ENCODE results near the gene ILKAP. TPM values are rescaled to one million over a fixed set of nuclear protein-coding genes. Genes with fewer than 3 reads are reported as not detected.

ILKAP gene
- total RNA-seq, 1 experiment from 2014 or later: 49.9 TPM

GRCh38 chr2:238233625-238234024 lies 30.1 kb upstream of the ILKAP start:
- ATAC-seq (no peak), DNase-seq (ENCODE audit: low read depth, low spot score) (no peak)
- POLR2A ChIA-PET: no interaction called here
- CTCF ChIA-PET: no interaction called here
- Histone ChIP-seq H3K4me3 (ENCODE audit: low read depth in 2 of 2, low read length in 2 of 2) (no peak overlapping the region), H3K36me3 (ENCODE audit: control insufficient read depth, insufficient read depth, low read length) (no peaks in the 10 kb centered on the region), H3K9me3 (ENCODE audit: control insufficient read depth, insufficient read depth, low read depth, low read length) (no peaks in the 10 kb centered on the region), H3K4me1 (ENCODE audit: control insufficient read depth, insufficient read depth, low read length) (peaks cover 3% of the 10 kb centered on the region; the same call in 1 of the 2 replicates), H3K27ac (ENCODE audit: low read length) (no peak overlapping the region), H3K27me3 (ENCODE audit: control insufficient read depth, insufficient read depth, low read length) (no peaks in the 10 kb centered on the region)
- intact Hi-C loops (cut with micrococcal nuclease; ENCODE audit: unreplicated experiment) (no loop called here), in situ Hi-C loops (cut with HindIII; ENCODE audit: low pct_unique_long_range_greater_than_20kb, low sequenced_read_pairs) (no loop called here)
- TF ChIP-seq TCF7L2 (IDR thresholded peaks at IDR 0.05; ENCODE audit: low read depth, low read length): no peak
- no peak for TF ChIP-seq REST (IDR thresholded peaks at IDR 0.05; ENCODE audit: insufficient read depth in 1 of 2, low read depth in 2 of 2, low read length in 1 of 2)
- TF ChIP-seq CTCF (IDR thresholded peaks at IDR 0.05): no peak
- TF ChIP-seq SIN3A (IDR thresholded peaks at IDR 0.05; ENCODE audit: borderline replicate concordance, insufficient read depth, low read depth, low read length): no peak
- no TSS peak for BruUV-seq (replicated peaks)

- H3K9me3 ChIP-seq (ENCODE audit: control insufficient read depth, insufficient read depth, low read depth, low read length): no peaks in the 10 kb centered on the region
- in situ Hi-C loops (cut with HindIII; ENCODE audit: low pct_unique_long_range_greater_than_20kb, low sequenced_read_pairs) (no loop called here), intact Hi-C loops (cut with micrococcal nuclease; ENCODE audit: unreplicated experiment) (no loop called here)
- H3K4me1 ChIP-seq (ENCODE audit: control insufficient read depth, insufficient read depth, low read length): peaks cover 3% of the 10 kb centered on the region; the same call in 1 of the 2 replicates
- no TSS peak for BruUV-seq (replicated peaks)
- no peaks in the 10 kb centered on the region for H3K27me3 ChIP-seq (ENCODE audit: control insufficient read depth, insufficient read depth, low read length)
- ChIA-PET CTCF (no interaction called here), POLR2A (interaction anchor here (0.6 kb wide), 1 partner anchor 80 kb away, joined by 3 read pairs; no protein-coding TSS in a partner anchor)
- H3K27ac ChIP-seq (ENCODE audit: low read length): no peak overlapping the region
- H3K4me3 ChIP-seq (ENCODE audit: low read depth in 2 of 2, low read length in 2 of 2): peak overlapping the region; percentile 77 to 90
- ATAC-seq: no peak
- DNase-seq (ENCODE audit: low read depth, low spot score): no peak
- TF ChIP-seq CTCF (IDR thresholded peaks at IDR 0.05) (no peak), REST (IDR thresholded peaks at IDR 0.05; ENCODE audit: insufficient read depth in 1 of 2, low read depth in 2 of 2, low read length in 1 of 2) (no peak), POLR2AphosphoS5 (IDR thresholded peaks at IDR 0.05; ENCODE audit: low read depth, low read length) (no peak), TCF7L2 (IDR thresholded peaks at IDR 0.05; ENCODE audit: low read depth, low read length) (no peak), SIN3A (IDR thresholded peaks at IDR 0.05; ENCODE audit: borderline replicate concordance, insufficient read depth, low read depth, low read length) (no peak)
- H3K36me3 ChIP-seq (ENCODE audit: control insufficient read depth, insufficient read depth, low read length): no peaks in the 10 kb centered on the region
These were observed 28.3 kb upstream of the ILKAP start for GRCh38 chr2:238231809-238232208.

All from Panc1 (cell line).